NCI-H2196 (cell line): ENCODE results near the gene CD164L2.
A peak's percentile ranks its signal among the peaks of the same experiment; 100 is the strongest.
"Not testable (repeated sequence)": the region's sequence is repeated elsewhere in the genome, so short reads cannot be mapped to it uniquely, and the experiment has no call there.

Experiments
- DNase-seq: peaks from one replicate; lab custom pipeline; 2025; ENCODE audit not compliant: unreplicated experiment; lab: John Stamatoyannopoulos, UW

Gene CD164L2

DNA sequence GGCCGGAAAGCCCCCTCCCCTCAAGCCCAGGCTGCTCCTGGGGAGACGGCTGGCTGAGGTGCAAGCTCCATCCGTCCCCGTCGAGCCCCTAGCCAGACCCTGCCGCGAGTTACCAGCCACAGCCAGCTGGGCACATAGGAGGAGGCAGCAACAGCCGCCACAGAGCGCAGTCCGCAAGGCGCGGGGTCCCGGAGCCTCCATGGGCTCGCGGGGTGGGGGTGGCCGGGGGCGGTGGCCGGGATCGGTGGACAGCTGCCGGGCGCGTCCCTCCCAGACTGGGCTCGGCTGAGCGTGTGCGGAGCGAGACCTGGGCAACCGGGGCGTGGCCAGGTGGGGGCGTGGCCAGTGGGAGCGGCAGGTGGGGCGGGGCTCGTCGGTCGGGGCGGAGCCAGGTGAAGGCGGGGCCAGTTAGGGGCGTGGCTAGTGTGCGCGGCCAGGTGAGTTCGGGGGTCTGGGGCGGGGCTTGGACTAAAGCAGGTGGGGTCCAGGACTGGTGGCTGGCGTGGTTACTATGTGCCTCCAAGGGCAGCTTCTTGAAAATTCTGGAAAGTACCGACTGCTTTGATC is at the start of gene CD164L2:
CD164L2 (minus strand) TSS at position 295 of the 567 bp plus-strand sequence; CDS start at position 201, 94 bp downstream.
- peak; percentile 18 for DNase-seq

DNA sequence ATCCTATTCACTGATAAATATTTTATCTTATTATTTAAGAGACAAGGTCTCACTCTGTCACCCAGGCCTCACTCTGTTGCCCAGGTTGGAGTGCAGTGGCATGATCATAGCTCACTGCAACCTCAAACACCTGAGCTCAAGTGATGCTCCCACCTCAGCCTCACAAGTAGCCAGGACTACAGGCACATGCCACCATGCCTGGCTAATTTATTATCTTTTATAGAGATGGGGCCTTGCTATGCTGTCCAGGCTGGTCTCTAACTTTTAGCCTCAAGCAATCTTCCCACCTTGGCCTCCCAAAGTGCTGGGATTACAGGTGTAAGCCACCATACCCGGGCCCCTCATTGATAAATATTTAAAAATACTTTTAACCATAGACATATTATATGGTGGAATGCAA is 49.6 kb upstream of the CD164L2 start:
- DNase-seq = not testable (repeated sequence)

DNA sequence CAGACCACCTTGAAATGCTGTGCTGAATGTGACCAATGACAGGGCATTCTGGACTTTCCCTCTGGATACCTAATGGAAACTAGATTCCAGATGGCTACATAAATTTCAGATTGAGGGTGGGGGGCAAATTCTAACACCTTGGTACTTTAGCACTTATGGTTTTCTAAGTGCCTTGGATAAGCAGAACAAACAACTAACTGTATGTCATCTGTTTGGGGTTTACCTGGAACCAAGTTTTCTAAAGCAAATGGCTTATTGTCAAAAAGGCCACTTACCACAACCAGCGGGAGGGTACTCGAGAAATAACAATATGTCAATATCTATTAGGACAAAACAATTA is 48.4 kb upstream of the CD164L2 start:
- DNase-seq = no peak

DNA sequence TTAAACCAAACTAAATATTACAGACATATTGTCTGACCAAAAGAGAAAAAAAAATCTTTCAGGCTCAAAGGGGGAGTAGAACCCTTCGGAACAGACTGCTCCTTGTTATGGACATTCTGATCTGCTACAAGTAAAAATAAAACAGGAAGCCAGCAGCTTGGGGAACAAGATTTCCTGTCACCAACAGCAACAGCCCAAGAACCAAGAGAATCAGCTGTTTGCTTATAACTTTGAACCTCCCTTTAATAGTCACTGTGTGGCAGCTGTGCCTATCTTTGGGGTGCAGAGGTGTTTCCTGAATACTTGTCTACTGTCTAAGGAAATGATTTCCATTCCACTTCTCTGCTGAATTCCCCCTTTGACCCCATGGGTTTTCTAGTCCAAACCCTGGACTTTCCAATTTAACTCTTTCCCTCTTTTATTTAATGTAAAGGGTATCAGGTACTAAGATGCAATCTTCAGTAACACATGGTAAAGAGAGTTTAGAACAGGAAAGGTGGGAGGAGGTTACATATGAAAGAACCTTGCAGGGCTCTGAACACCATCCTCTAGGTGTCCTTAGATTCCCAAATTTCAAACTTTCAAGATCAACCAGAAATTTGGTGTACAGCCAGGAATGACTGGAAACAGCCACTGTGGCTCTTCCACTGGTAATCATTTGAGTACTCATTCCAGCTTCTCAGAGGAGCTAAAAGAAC is 47.9 kb upstream of the CD164L2 start:
- no peak for DNase-seq

DNA sequence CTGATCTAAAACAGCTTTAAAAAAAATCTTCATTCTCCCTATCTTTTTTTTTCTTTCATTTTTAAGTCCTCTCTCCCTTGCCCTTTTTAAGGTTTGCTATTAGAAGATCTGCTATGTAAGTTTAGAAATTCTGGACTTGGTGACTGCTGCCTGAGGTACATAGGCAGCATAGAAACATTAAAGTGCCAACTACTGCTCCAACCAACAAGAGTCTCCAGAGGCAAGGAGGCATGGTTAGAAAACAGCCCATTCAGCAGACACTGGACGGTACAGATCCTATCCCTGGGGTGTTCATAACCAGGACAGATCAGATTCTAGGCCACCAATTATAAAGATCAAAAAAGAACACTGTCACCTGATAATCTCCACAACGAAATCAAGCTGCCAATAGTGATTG is 45.9 kb upstream of the CD164L2 start:
- no peak for DNase-seq

DNA sequence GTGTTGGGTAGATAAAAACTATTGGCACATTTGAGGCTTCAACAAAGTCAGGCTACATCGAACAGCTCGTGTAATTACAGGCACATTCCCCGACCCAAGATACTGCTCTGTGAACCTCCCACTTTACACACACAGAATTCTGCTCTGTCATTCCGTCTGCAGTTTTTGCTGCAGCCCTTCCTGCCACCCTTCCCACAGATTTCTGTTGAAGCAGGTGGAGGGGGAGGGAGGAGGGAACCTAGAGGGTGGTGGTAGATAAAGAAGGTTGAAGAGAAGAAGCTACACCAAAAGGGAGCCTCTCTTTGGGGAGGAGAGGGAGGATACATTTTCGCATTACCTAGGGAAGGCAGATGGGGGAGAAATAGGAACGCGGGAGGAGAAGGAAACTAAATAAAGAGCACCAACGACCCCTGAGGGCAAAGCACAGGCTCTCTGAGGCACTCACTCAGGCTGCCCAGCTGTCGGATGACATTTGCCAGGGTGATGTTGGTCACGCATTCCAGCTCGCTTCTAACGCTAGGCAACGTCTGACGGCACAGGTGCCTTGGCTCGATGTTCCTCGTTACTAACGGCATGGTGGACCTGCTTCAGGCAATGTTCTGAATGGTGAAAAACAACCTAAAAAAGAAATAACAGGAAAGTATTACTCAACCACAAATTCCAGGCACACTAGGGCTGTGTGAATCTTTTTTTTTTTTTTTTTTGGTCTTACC is 45.3 kb upstream of the CD164L2 start:
- peak; percentile 51 for DNase-seq

DNA sequence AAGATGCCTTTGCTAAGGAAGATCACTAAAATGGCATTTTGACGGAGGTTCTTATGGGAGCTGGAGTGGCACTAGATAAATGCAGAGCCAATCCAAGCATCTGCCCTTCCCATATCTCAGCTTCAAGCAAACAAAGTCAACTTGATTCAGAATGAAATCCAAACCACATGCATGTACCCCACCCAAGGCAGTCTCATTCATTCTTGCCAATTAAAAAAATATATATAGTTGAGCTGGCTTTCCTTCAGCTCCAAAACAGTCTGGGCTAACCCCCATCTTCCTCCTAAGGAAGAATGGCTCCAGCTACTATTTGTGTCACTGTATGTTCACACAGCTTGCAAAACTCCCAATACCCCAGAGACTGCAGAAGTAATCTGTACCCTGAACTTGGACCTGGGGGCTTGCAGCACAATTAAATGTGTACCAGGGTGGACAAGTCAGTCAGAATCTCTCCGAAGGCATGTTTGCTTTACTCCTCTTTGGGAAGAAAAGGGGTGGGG is 44.7 kb upstream of the CD164L2 start:
- DNase-seq = no peak

DNA sequence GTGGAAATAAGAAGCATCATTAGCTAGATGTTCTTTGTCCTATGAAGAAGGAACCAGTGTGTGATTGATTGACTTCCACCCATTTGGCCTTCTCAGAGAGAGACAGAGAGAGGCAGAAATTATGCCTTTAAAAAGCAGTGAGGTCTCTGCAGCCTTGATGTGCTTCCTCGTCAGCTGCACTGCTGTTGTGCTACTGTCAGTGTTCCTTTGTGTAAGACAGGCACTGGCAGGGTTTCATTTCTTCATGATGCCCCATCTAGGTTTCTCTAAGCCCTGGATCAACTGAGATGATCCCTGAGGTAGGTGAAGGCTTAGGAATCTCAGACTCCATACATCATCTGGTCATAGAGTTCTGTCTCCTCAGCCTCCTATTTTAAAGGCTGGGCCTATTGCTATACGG is 44.2 kb upstream of the CD164L2 start:
- DNase-seq = no peak

DNA sequence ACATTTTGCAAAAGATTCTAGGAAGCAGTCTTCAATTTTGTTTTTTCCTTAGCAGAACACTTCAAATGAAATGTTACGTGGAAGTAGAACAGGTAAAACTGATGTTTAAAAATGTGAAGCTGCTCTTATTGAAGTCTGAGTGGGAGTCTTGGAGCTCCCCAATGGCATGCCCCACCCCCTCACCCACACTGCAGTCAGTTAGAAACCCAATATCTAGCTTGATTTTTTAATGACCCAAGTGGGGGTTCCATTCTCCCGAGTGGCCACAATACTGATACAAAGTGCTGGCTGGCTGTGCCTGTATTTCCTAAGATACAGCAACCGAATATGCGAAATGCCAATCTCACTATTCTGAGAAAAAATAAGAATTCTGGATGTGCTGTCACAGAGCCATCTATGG is 40.6 kb upstream of the CD164L2 start:
- DNase-seq = no peak

DNA sequence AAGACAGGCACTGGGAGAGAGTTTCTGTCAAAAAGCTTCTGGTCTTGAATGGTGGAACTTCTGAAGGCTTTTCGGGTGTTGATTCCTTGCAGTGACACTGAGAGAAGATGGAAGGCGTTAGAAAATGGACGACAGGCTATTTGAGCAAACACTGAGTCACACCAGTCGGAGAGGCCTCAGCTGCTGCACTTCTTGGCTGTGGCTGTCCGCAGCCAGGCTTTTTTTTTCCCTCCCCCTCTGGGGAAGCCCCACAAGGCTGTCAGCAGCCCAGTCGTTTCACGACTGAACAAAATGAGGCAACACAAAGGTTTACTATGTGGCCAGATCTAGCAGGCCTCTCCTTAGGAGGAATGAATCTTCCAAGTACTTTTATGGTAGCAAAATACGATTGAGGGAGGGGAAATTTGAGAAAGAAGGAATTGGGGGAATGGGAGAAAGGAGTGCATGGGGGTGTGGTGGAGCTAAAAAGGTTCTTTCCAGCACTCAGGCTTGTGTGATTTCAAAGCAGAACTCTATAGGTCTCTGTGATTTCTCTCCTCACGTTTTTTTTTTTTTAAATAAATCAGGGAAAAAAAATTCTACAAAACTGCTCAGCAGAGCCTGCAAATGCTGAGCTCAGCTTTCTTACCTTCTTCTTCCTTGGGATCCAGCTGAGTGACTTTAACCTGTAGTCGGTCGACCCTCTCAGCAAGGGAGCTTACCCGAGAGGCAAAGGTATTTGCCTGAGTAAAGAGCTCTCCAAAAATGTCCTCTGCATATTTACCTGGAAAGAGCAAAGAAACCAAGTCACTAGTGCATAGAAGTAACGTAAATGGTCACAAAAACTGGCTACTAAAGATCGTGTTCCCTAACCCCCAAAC is 35.4 kb upstream of the CD164L2 start:
- DNase-seq = peak; percentile 50

DNA sequence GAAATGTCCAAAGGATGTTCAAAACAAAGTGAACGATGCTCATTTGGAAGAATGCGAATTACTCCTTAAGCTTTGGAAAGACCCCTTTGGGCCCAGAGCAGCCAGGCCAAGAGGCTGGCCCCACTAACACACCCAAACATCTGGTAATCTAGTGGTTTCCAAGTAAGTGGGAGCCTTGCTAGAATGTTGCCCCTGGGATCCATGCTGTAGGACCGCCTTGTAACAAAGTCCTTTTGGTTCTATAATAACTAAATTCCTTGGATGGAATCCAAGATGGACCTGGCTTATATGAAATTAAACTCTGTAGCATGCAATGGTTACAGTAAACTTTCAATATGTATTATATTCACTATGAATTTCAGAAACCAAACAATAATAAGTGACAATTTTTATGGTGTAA is 34.6 kb upstream of the CD164L2 start:
- DNase-seq = no peak

DNA sequence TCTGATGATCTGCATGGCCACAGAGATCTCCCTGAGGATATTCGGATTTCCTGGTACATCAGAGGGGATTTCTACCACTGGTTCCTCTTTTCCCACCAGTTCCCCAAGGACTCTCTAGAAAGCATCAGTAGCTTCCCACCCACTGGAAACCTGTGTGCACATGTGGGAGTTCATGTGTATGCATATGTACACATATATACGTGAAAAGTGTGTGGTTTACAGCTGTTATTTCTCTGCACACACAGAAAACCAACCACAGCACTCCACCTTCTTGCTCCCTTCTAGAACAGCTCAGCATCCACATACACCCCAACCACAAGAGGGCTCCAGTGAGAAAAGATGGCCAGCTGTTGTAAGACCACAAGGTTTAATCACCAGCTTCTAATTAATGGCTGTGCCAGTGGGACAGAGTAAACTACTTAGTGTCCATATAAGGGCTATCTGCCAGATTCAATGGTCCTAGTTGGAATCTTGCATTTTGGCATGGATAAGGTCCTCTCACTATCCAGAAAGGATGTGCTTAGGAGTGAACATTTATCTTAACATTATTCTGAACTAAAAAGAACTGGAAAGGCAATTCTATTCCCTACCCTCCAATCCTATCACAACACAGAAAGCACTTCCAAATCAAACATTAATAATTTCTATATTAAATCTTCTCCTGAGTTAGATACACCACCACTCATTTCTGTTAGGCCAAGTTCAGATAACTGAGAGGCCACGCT is 33.4 kb upstream of the CD164L2 start:
- DNase-seq = peak; percentile 60

DNA sequence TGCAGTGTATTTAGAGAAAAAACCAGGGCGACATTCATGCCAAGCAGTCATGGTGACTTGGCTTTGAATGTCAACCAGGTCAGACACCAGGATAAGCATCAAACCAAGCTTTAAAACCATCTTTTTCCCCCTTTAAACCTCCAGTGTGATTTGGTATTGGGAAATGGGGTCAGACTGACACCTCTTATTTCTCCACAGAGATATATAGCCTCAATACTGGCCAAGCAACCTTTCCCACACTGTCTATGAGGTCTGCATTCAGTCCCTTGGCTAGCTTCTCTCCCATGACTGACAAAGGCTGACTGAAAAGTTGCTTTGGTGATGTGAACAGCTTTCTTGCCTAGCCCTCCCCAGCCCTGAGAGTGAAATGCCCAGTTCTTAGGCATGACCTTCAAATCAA is 31.0 kb upstream of the CD164L2 start:
- DNase-seq = no peak

DNA sequence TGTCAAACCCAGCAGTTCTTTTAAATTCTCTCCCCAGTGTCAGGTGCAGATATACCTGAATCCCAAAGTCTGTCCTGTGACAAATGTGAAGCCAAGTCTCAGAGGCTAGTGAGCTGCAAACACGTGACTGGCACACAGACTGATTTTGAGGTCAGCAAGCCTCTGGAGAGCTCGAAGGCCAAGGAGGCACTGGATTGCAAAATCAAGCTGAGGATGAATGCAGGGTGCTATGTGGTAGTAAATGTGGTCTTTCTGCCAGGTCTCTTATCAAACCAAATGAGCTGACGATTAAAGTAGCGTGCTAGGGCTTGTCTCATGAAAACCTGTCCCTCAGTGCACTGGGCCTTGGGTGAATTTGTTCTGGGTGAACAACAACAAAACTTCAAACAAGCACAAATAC is 29.9 kb upstream of the CD164L2 start:
- DNase-seq = no peak

DNA sequence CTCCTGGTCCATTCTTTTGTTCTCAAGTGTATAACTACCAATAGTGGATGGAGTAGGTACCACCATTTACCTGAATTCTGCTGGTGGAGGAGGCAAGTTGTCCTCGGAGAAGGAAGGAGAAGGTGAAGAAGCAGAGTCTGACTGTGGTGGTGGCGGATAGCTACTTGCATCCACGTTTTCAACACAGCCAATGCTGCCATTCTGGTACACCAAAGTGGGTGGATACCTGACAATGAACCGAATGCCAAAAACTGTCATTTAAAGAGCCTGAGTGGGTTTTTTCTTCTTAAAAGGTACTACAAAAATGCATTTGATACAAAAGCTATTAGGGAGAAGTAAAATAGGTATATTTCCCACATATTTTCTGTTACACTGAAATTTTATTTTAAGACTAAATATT is 29.4 kb upstream of the CD164L2 start:
- no peak for DNase-seq

DNA sequence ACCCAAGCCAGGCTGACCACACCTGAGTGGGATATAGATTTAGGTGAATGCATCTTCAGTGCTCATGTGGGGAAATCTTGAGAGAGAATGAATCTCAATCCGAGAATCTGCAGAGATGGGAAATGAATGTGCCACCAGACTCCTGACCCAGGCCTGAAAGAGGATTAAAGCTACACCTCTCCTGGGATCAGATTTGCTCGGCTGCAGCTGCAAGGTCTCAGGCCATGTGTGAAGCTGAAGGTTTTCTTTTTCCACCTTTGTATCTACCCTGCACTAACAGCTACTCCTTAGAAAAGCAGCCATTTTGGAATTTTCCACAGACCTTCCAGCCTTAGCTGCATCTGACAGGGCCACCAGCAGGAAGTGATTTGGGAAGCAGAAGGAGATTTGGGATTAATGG is 27.6 kb upstream of the CD164L2 start:
- no peak for DNase-seq

DNA sequence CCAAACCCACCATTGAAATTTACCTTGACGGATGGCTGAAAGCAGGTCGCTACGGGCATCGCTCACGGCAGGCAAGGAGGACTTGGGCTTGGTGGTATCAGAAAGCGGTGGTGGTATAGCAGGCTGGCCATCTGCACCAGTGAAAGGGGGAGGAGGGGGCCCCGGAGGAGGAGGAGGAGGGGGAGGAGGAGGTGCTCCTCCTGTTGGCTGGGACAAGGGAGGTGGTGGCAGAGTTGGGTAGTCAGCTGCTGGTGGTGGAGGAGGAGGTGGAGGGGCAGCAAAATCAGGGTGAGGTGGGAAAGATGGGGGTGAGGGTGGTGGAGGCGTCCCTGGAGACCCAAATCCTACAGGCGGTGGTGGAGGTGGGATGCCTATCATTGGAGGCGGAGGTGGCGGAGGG is 26.5 kb upstream of the CD164L2 start:
- no peak for DNase-seq

DNA sequence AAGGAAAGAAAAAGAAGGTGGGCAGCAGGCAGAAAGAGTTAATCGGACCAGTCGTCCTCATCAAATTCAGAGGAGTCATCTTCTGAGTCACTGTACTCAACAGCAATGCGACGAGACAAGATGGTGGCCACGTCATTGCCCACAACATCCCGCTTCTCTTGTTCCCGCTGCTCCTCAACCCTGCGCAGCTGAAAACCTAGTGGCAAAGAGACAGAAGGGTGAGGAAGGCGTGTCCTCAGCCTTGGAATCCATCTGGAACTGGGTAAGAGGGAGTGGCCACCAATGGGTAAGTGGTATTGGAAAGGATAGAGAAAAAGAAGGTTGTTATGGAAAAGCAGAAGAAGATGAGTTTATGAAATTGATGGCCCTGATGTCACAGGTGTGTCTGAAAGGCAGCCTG is 25.0 kb upstream of the CD164L2 start:
- DNase-seq = no peak

DNA sequence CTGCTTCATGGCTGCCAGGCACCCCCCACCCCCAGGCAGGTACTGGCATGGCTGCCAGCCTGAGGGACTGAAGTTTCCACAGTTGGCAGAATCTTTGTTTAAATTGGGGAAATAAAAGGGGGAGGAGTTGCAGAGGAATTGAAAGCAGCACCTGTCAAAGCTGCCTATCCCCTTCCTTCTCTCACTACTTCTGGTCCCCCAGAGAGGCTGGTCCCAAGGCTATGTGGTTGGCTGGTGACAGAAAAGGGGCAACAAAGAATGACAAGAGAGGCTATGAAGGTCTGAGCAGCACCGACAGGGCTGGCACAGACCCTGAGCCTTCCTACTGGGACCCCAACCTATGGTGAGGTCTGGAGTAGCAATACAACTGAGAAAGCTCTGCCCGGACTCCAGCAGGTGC is 23.7 kb upstream of the CD164L2 start:
- not testable (repeated sequence) for DNase-seq

DNA sequence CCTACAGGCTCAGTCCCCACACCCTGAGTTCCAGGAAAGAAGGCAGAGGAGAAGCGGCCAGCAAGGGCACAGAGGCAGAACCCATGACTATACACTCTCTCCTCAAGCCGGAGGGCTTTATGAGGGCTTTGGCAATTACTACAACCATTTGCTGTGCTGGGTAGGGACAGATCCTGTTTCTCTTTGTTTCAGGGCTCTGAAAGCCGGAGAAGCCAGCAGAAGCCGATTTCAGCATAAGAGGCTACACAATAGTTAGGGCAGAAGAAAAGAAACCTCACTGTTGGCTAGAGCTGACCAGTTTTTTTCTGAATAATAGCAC is 23.2 kb upstream of the CD164L2 start:
- peak; percentile 45 for DNase-seq
